Right forelimb (tissue), 1 donor: Measurements from ENCODE around the gene COX11.

Experiments used
- DNase-seq: peaks from one replicate; pipeline ENCODE4 v3.0.0-alpha.2; 2018

COX11 gene, protein sequence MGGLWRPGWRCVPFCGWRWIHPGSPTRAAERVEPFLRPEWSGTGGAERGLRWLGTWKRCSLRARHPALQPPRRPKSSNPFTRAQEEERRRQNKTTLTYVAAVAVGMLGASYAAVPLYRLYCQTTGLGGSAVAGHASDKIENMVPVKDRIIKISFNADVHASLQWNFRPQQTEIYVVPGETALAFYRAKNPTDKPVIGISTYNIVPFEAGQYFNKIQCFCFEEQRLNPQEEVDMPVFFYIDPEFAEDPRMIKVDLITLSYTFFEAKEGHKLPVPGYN

DNA sequence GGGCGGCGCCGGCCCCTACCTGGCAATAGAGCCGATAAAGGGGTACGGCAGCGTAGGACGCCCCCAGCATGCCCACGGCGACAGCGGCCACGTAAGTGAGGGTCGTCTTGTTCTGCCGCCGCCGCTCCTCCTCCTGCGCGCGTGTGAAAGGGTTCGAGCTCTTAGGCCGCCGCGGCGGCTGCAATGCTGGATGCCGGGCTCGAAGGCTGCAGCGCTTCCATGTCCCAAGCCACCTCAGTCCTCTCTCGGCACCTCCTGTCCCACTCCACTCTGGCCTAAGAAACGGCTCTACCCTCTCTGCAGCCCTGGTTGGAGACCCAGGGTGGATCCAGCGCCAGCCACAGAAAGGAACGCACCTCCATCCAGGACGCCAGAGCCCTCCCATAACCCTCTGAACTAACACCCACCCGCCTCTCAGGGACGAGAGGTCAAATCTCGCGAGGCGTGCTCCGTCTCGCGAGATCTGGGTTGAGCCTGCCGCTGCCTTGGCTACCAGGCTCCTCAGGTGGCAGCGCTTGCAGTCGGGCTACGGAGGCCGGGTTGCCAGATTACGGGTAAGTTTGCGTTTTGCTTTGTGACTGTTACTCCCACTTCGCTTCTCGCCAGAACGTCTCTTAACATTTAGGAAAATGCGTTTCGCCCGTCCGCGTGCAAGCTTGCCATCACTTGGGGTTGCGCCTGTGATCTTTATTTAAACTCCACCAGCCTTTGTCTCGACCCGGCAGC is at the start of gene COX11, which contains the start of gene STXBP4:
TSS of gene COX11 (minus strand) at position 393 of the 726 bp plus-strand sequence. CDS start at position 385, 8 bp downstream.
TSS of gene STXBP4 (plus strand) at position 504 of the 726 bp plus-strand sequence. CDS start 17,455 bp downstream, outside the sequence.
- peak; percentile 96 for DNase-seq

DNA sequence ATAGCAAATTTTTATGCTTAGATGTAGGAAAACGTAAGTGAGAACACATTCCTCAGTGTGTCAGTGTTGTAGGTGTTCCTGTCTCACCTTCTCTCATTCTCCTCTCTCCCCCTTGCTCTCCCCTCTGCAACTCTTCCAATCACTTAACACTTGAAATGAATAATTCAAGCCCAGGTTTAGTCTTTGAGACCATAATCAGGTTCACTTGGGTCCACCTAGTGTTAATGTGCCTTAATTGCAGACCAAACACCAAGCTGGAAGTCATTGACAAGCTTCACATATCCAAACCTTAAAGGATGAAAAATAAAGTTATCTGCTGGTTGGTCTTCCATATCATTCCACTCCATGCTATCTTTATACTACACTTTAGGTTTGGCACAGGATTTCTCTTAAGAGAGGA is 37.1 kb upstream of the COX11 start:
- DNase-seq: no peak

GRCh38 chr17:55004484-55004883 is 36.0 kb upstream of the COX11 start:
- no peak for DNase-seq

GRCh38 chr17:55002458-55002857 is 34.0 kb upstream of the COX11 start:
- no peak for DNase-seq

DNA sequence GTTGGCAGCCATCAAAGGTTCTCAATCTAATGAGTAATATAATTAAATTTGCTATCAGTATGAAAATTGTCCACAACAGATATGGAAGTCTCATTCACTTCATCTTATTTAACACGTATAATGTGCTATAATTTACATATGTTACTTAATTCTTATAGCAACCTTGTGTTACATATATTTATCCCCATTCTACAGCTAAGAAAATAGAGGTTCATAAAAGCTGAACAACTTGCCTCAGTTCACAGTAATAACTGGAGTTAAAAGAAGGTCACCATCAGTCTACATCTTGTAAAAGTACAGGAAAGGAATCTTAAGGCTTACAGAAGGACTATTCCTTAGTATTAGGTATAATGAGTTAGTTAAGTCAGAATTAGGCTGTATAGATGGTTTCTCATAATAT is 28.0 kb upstream of the COX11 start:
- no peak for DNase-seq

GRCh38 chr17:54992797-54993639 is 24.6 kb upstream of the COX11 start:
- no peak for DNase-seq

DNA sequence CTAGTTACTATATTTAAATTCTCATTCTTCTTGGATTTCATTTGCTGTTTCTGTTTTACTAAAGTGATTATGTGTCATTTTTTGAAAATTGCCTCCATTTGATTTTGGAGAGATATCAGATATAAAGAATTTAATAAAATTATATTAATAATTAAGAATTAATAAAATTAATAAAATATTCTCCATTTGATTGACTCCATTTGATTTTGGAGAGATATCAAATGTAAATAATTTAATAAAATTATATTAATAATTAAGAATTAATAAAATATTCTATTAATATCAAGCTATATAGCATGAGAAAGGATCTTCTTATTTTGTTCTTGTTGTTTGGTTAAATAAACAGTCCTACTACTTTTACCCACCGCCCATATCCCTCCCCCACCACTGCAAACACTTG is 23.1 kb upstream of the COX11 start:
- DNase-seq: no peak

DNA sequence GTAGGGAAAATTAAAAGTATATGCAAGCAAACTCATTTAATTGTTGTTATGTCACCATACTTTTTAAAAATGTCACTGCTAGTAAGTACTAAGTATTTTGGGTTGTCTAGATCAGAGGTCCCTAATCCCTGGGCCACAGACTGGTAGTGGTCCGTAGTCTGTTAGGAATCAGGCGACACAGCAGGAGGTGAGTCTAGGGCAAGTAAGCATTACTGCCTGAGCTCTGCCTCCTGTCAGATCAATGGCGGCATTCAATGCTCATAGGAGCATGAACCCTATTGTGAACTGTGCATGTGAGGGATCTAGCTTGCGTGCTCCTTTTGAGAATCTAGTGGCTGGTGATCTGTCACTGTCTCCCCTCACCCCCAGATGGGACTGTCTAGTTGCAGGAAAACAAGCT is 21.7 kb upstream of the COX11 start:
- no peak for DNase-seq

DNA sequence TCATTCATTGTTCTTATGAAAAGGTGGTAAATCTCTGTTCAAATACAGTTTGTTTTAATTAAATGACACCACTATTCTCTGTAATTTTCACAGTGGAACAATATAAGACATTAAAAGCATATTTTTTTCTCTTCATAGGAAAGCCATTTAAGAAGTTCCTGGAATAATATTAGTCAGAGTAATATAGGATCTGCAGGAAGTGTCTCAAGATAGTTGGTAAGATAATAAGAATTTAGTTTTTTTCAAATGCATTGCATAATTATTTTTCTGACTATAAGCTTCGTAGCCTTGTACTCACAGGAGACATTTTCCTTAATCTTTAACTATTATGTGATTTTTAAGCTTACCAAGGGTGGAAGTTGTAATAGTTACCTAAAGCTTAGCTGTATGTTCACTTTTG is 17.0 kb upstream of the COX11 start:
- no peak for DNase-seq

DNA sequence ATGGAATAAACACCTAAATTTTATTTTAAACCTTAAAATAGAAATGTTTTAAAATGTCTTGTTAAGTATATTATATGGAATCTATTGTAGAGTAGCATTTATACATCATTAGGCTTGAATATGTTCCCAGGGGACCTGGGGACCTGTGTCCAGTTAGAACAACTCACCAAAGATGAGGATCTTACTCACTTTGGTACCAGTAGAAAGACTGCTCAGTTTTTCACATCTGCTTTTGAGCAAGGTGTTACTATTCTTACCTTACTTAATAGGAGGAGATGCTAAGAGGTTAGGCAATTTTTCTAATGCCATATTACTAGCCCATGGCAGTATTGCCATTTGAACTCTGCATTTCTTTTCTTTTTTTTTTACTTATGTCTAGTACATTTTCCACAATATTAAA is 14.8 kb upstream of the COX11 start:
- no peak for DNase-seq

GRCh38 chr17:54982399-54982798 is 13.9 kb upstream of the COX11 start:
- DNase-seq: no peak

GRCh38 chr17:54980375-54980774 is 11.9 kb upstream of the COX11 start:
- no peak for DNase-seq

DNA sequence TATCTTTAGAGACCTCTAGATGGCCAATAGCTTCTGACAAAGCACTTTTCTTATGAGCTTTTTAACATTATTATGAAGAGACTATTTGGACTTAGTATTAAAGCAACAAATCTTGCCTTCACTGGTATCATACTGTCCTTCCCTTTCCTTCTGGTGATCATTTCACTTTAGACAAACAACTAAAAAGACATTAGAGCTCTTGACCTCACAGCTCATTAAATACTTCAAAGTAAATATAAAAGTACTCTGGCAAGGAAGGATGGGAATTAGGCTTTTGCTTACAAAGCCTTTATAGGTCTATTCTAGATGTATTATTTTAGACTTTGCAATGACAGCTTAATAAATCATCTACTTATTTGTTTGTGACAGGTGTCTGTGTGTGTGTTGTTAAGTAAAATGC is 11.2 kb upstream of the COX11 start:
- DNase-seq: no peak

DNA sequence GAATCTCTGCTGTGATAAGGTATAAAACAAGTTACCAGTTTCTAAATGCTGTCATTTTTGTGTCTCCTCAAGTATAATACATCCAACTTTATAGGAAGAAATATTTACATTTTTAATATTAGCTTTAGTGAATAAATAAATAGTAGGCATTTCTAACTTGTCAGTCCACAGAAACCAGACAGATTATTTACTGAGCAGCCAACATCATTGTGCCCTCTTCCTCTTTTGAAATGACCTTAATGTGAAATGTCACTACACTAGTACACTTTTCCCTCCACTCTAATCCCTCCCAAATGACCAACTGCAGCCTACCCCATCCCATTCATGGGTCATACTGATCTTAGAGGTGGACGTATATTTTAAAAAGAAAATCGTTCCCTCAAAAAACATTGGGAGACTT is 9.3 kb upstream of the COX11 start:
- no peak for DNase-seq

DNA sequence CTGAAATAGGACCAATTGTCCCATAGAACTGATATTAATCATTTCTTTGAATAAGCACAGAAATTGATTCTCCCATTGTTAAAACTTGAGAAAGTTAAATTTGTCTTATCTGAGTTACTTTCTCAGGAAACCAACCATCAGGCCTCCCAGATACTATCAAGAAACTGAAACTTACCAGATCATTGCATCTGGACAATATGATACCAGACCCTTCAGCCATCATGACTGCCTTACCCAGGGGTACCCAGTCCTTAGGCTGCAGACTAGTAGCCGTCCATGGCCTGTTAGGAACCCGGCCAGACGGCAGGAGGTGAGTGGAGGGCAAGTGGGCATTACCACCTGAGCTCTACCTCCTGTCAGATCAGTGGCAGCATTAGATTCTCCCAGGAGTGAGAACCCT is 7.9 kb upstream of the COX11 start:
- DNase-seq: no peak

DNA sequence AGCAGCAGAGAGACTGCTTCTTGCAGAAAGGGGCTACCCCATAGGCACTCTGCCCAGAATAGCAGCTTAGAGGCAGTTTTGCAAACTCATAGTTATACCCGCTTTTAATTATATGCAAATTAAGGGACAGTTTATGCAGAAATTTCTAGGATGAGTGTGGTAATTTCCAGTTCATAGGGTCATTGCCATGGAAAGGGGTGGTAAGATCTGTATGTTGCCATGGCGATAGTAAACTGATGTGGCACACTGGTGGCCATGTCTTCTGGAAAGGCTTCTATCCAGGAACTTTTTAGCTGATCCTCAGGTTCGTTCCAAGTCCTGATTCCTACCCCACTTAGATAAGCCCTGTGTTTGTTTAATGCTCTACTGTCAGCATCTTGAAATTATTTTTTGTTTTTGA is 6.3 kb upstream of the COX11 start:
- no peak for DNase-seq

- DNase-seq: no peak
These were observed 4.1 kb upstream of the COX11 start for GRCh38 chr17:54972406-54973138.

DNA sequence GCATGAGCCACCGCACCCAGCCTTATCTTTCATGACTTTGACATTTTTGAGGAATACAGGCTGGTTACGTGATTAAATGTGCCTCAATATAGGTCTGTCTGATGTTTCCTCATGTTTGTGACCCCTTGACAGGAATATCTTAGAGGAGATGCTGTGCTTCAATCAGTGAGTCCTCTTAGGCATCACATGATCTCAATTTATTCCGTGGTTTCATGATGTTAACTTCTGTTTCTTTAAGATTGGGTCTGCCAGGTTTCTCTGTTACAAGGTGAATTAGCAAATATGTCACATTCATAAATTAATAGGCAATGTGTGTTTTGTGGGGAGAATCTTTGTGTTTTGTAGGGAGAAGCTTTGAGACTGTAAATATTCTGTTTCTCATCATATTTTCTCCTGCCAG is 3.4 kb upstream of the COX11 start:
- DNase-seq: no peak

- DNase-seq: no peak
These were observed 2.7 kb upstream of the COX11 start for GRCh38 chr17:54971147-54971546.

- no peak for DNase-seq
These were observed 1.5 kb upstream of the COX11 start for GRCh38 chr17:54969658-54970572.

GRCh38 chr17:54968988-54969332 is 506 bp upstream of the COX11 start:
- no peak for DNase-seq
